ENCODE data around the gene KRTCAP2. TPM values are rescaled to one million over a fixed set of nuclear protein-coding genes. Genes with fewer than 3 reads are reported as not detected.

The KRTCAP2 gene
- polyA plus RNA-seq, 1 of the 3 experiments (the other 2 are of a cell fraction), result 238 TPM

- Histone ChIP-seq H4K20me1 (ENCODE audit: insufficient read depth) (no peaks in the 10 kb centered on the region), H3F3A (replicated peaks; ENCODE audit: insufficient read depth) (peaks cover 29% of the 10 kb centered on the region), H3K9ac (no peak overlapping the region), H3K79me2 (ENCODE audit: insufficient read depth) (peaks cover 38% of the 10 kb centered on the region), H3K9me2 (no peaks in the 10 kb centered on the region), H3K27me3 (ENCODE audit: insufficient read depth) (no peaks in the 10 kb centered on the region), H3K4me1 (ENCODE audit: control insufficient read depth in 1 of 2, insufficient read depth in 2 of 2, low read depth in 1 of 2, low read length in 1 of 2) (peaks cover 0 to 33% of the 10 kb centered on the region in 2 experiments; a peak in 3 of 4 replicates), H3K36me3 (replicated peaks in 1 of 2; ENCODE audit: control insufficient read depth in 1 of 2, insufficient read depth in 2 of 2, low read length in 1 of 2) (peaks cover 23 to 38% of the 10 kb centered on the region in 2 experiments), H2AFZ (ENCODE audit: low read depth) (no peak overlapping the region), H3K4me2 (peak overlapping the region; percentile 94), H3K4me3 (ENCODE audit: low read depth in 2 of 2, low read length in 1 of 2) (peak overlapping the region; percentile 75 to 93), H3K27ac (ENCODE audit: low read depth in 2 of 2, low read length in 1 of 2) (peak overlapping the region in 1 of 2 experiments; percentile 92; a peak in 2 of 4 replicates), H3K9me3 (no peaks in the 10 kb centered on the region)
- TF ChIP-seq RFX5 (IDR thresholded peaks at IDR 0.05; ENCODE audit: low read length), result no peak
- no peak for TF ChIP-seq GATA2 (CRISPR knock-in tag; IDR thresholded peaks at IDR 0.05)
- no peak for TF ChIP-seq YY1 (IDR thresholded peaks at IDR 0.05; ENCODE audit: low read depth)
- TF ChIP-seq, protein P1, sequence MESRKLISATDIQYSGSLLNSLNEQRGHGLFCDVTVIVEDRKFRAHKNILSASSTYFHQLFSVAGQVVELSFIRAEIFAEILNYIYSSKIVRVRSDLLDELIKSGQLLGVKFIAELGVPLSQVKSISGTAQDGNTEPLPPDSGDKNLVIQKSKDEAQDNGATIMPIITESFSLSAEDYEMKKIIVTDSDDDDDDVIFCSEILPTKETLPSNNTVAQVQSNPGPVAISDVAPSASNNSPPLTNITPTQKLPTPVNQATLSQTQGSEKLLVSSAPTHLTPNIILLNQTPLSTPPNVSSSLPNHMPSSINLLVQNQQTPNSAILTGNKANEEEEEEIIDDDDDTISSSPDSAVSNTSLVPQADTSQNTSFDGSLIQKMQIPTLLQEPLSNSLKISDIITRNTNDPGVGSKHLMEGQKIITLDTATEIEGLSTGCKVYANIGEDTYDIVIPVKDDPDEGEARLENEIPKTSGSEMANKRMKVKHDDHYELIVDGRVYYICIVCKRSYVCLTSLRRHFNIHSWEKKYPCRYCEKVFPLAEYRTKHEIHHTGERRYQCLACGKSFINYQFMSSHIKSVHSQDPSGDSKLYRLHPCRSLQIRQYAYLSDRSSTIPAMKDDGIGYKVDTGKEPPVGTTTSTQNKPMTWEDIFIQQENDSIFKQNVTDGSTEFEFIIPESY (IDR thresholded peaks at IDR 0.05; ENCODE audit: borderline replicate concordance, low read depth), result no peak
- no peak for TF ChIP-seq SIN3A (IDR thresholded peaks at IDR 0.05; ENCODE audit: borderline replicate concordance, low read depth, low read length)
- no peak for TF ChIP-seq NFIC (IDR thresholded peaks at IDR 0.05; ENCODE audit: borderline replicate concordance)
- TF ChIP-seq TAF1 (IDR thresholded peaks at IDR 0.05; ENCODE audit: borderline replicate concordance, low read depth, low read length), result no peak
- no peak for TF ChIP-seq ELF1 (IDR thresholded peaks at IDR 0.05)
- TF ChIP-seq, protein P2, sequence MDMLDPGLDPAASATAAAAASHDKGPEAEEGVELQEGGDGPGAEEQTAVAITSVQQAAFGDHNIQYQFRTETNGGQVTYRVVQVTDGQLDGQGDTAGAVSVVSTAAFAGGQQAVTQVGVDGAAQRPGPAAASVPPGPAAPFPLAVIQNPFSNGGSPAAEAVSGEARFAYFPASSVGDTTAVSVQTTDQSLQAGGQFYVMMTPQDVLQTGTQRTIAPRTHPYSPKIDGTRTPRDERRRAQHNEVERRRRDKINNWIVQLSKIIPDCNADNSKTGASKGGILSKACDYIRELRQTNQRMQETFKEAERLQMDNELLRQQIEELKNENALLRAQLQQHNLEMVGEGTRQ (IDR thresholded peaks at IDR 0.05; ENCODE audit: borderline replicate concordance, low read depth, low read length), result no peak
- no peak for TF ChIP-seq SMC3 (IDR thresholded peaks at IDR 0.05; ENCODE audit: low read depth, low read length)
- TF ChIP-seq EZH2phosphoT487 (IDR thresholded peaks at IDR 0.05; ENCODE audit: borderline replicate concordance, low read depth), result no peak
- no peak for TF ChIP-seq RAD21 (IDR thresholded peaks at IDR 0.05; ENCODE audit: low read length)
- no peak for TF ChIP-seq NRF1 (IDR thresholded peaks at IDR 0.05; ENCODE audit: low read depth, low read length)
- no peak for TF ChIP-seq USF1 (IDR thresholded peaks at IDR 0.05; ENCODE audit: borderline replicate concordance, low read depth)
- TF ChIP-seq POLR2AphosphoS5 (IDR thresholded peaks at IDR 0.05; ENCODE audit: low read depth, low read length), result no peak
- TF ChIP-seq RCOR1 (IDR thresholded peaks at IDR 0.05; ENCODE audit: low read length), result no peak
- no peak for TF ChIP-seq TCF12 (IDR thresholded peaks at IDR 0.05)
- TF ChIP-seq FOSL2 (IDR thresholded peaks at IDR 0.05; ENCODE audit: borderline replicate concordance, low read depth), result no peak
- no peak for TF ChIP-seq MAX (IDR thresholded peaks at IDR 0.05; ENCODE audit: low read depth)
- 100% methylated on average over 3 of the region's 12 CpGs for WGBS (ENCODE audit: low lambda C conversion rate)
- POLR2A ChIA-PET, result interaction anchor here (0.5 to 2.8 kb wide), 7 partner anchors 9 to 190 kb away, joined by 3 to 27 read pairs (median 5); partner anchors contain the start of genes EFNA1 and THBS3
- CTCF ChIA-PET, result interaction anchor here (0.6 to 14.8 kb wide), 19 partner anchors 9 to 124 kb away, joined by 3 to 496 read pairs (median 6); partner anchors contain the start of genes ADAM15, MTX1 and THBS3
- no peak for DNase-seq
Observed at GRCh38 chr1:155175281-155175926, 2.3 kb upstream of the KRTCAP2 start.
